GM19351 (cell line): ENCODE data around the gene PRAC1.
"Not testable (repeated sequence)": the region's sequence is repeated elsewhere in the genome, so short reads cannot be mapped to it uniquely, and the experiment has no call there.

Source experiments
- ATAC-seq: cut with Tn5 transposase; IDR thresholded peaks from one replicate; pipeline ENCODE4 v1.9.1; 2021; ENCODE audit warnings: mild to moderate bottlenecking, moderate library complexity; ENCODE audit not compliant: unreplicated experiment

Gene PRAC1

GRCh38 chr17:48727415-48728175, 5.3 kb upstream of the PRAC1 start:
- ATAC-seq, result no peak

- no peak for ATAC-seq
These were observed 4.6 kb upstream of the PRAC1 start for GRCh38 chr17:48726916-48727286.

GRCh38 chr17:48726114-48726915, 4.0 kb upstream of the PRAC1 start:
- ATAC-seq, result no peak

GRCh38 chr17:48725288-48726064, 3.2 kb upstream of the PRAC1 start:
- no peak for ATAC-seq

GRCh38 chr17:48725004-48725287, 2.6 kb upstream of the PRAC1 start:
- no peak for ATAC-seq

GRCh38 chr17:48724251-48725003, 2.1 kb upstream of the PRAC1 start:
- no peak for ATAC-seq

GRCh38 chr17:48723423-48724250, 1.3 kb upstream of the PRAC1 start:
- ATAC-seq, result no peak

GRCh38 chr17:48722915-48723422, 651 bp upstream of the PRAC1 start, which contains the start of gene PRAC2:
TSS of gene PRAC2 (plus strand) at chr17:48723185. CDS start at chr17:48724411, 1,226 bp downstream.
- no peak for ATAC-seq

- ATAC-seq, result no peak
These were observed 1.3 kb downstream of the PRAC1 start for GRCh38 chr17:48721009-48721402.

GRCh38 chr17:48720266-48721008, 1.9 kb downstream of the PRAC1 start:
- no peak for ATAC-seq

GRCh38 chr17:48719642-48720265, 2.6 kb downstream of the PRAC1 start:
- no peak for ATAC-seq

- no peak for ATAC-seq
These were observed 3.3 kb downstream of the PRAC1 start for GRCh38 chr17:48718761-48719641.

- ATAC-seq, result no peak
These were observed 4.0 kb downstream of the PRAC1 start for GRCh38 chr17:48718227-48718760.

GRCh38 chr17:48717367-48718226, 4.7 kb downstream of the PRAC1 start:
- ATAC-seq, result no peak

GRCh38 chr17:48716549-48716948, 5.8 kb downstream of the PRAC1 start:
- not testable (repeated sequence) for ATAC-seq
